Measurements from ENCODE around the gene PRKAG2.

The PRKAG2 gene

GRCh38 chr7:151674161-151674920 lies 202.6 kb downstream of the PRKAG2 start:
- Histone ChIP-seq H3K4me1 (ENCODE audit: control insufficient read depth, insufficient read depth, low read length) (peaks cover 8% of the 10 kb centered on the region), H3K4me3 (ENCODE audit: insufficient read depth, low read depth, low read length) (no peak overlapping the region), H3K27ac (ENCODE audit: insufficient read depth, low read depth, low read length, poor library complexity, severe bottlenecking) (no peak overlapping the region), H3K36me3 (ENCODE audit: control insufficient read depth, insufficient read depth, low read length) (no peaks in the 10 kb centered on the region), H3K9me3 (ENCODE audit: control insufficient read depth, low read length) (no peaks in the 10 kb centered on the region), H3K27me3 (ENCODE audit: control insufficient read depth, insufficient read depth, low read length, poor library complexity, severe bottlenecking) (no peaks in the 10 kb centered on the region)
- 88 to 92% methylated on average over 10 of the region's 10 CpGs for WGBS, 2 experiments

- Histone ChIP-seq H3K27ac (ENCODE audit: insufficient read depth, low read depth, low read length, poor library complexity, severe bottlenecking) (no peak overlapping the region), H3K27me3 (ENCODE audit: control insufficient read depth, insufficient read depth, low read length, poor library complexity, severe bottlenecking) (no peaks in the 10 kb centered on the region), H3K4me3 (ENCODE audit: insufficient read depth, low read depth, low read length) (no peak overlapping the region), H3K4me1 (ENCODE audit: control insufficient read depth, insufficient read depth, low read length) (peaks cover 8% of the 10 kb centered on the region), H3K9me3 (ENCODE audit: control insufficient read depth, low read length) (no peaks in the 10 kb centered on the region), H3K36me3 (ENCODE audit: control insufficient read depth, insufficient read depth, low read length) (no peaks in the 10 kb centered on the region)
- 51 to 58% methylated on average over 9 of the region's 9 CpGs for WGBS, 2 experiments
Measured at GRCh38 chr7:151673216-151673615, 203.7 kb downstream of the PRKAG2 start.

DNA sequence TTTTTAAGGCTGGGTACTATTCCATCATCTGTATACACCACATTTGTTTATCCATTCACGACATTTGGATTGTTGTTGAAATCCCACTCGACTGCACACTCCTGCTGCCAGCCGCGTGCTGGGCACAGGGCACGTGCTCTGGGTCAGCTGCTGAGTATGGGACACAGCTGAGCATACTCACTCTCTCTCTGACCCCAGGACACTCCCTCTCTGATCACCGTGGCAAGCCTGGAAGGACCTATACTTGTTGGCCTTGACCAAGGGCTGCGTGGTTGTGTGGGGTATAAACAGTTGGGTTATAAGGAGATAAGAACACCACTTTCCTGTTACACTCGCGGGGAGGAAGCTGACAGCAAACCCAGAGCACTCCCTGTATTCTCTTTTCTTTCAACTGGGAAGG lies 204.2 kb downstream of the PRKAG2 start:
- Histone ChIP-seq H3K4me3 (ENCODE audit: insufficient read depth, low read depth, low read length) (no peak overlapping the region), H3K27me3 (ENCODE audit: control insufficient read depth, insufficient read depth, low read length, poor library complexity, severe bottlenecking) (no peaks in the 10 kb centered on the region), H3K9me3 (ENCODE audit: control insufficient read depth, low read length) (no peaks in the 10 kb centered on the region), H3K36me3 (ENCODE audit: control insufficient read depth, insufficient read depth, low read length) (no peaks in the 10 kb centered on the region), H3K27ac (ENCODE audit: insufficient read depth, low read depth, low read length, poor library complexity, severe bottlenecking) (no peak overlapping the region), H3K4me1 (ENCODE audit: control insufficient read depth, insufficient read depth, low read length) (peaks cover 8% of the 10 kb centered on the region)
- 80 to 86% methylated on average over 9 of the region's 9 CpGs for WGBS, 2 experiments

DNA sequence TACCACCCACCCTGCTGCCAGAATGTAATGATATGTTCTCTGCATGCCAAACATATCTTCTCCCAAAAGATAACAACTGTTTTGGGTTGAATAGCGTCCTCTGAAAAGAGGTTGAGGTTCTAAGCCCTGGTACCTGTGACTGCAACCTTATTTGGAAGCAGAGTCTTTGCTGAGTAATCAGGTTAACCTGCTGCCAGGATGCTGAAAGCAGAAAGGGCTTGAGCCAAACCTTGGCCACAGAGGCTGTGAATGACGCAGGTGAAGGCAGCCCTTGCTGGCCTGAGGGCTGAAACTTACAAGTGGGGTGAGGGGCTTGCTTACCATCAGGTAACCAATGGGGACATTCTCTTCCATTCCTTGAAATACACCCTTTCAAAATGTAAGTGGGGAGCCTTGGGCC lies 205.4 kb downstream of the PRKAG2 start:
- H3K36me3 ChIP-seq (ENCODE audit: control insufficient read depth, insufficient read depth, low read length), result no peaks in the 10 kb centered on the region
- H3K9me3 ChIP-seq (ENCODE audit: control insufficient read depth, low read length), result no peaks in the 10 kb centered on the region
- no peak overlapping the region for H3K27ac ChIP-seq (ENCODE audit: insufficient read depth, low read depth, low read length, poor library complexity, severe bottlenecking)
- peaks cover 8% of the 10 kb centered on the region for H3K4me1 ChIP-seq (ENCODE audit: control insufficient read depth, insufficient read depth, low read length)
- WGBS, 2 experiments, result 80 to 81% methylated on average over 2 of the region's 2 CpGs
- no peaks in the 10 kb centered on the region for H3K27me3 ChIP-seq (ENCODE audit: control insufficient read depth, insufficient read depth, low read length, poor library complexity, severe bottlenecking)
- H3K4me3 ChIP-seq (ENCODE audit: insufficient read depth, low read depth, low read length), result no peak overlapping the region

GRCh38 chr7:151669762-151670161 lies 207.2 kb downstream of the PRKAG2 start:
- peaks cover 8% of the 10 kb centered on the region for H3K4me1 ChIP-seq (ENCODE audit: control insufficient read depth, insufficient read depth, low read length)
- no peak overlapping the region for H3K27ac ChIP-seq (ENCODE audit: insufficient read depth, low read depth, low read length, poor library complexity, severe bottlenecking)
- no peak overlapping the region for H3K4me3 ChIP-seq (ENCODE audit: insufficient read depth, low read depth, low read length)
- no peaks in the 10 kb centered on the region for H3K27me3 ChIP-seq (ENCODE audit: control insufficient read depth, insufficient read depth, low read length, poor library complexity, severe bottlenecking)
- WGBS, 2 experiments, result 94 to 95% methylated on average over 2 of the region's 2 CpGs
- no peaks in the 10 kb centered on the region for H3K9me3 ChIP-seq (ENCODE audit: control insufficient read depth, low read length)
- H3K36me3 ChIP-seq (ENCODE audit: control insufficient read depth, insufficient read depth, low read length), result no peaks in the 10 kb centered on the region

DNA sequence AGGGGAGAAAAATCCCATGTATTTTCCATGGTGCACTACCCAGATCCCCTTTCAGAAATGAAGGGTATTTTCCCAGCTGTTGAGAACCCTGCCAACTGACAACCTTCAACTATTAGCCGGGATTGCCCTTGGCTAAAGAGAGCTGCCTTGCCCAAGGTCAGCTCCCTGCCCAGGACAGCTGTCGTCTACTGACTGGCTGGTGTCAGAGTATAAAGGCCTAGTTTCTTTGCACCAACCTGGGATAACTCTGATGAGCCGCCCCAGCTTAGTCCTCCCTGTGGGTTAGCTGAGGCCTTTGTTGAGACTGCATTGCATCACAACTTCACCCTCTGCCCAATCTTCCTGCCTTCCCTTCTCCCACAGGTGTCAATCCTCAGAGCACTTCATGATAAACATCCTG lies 210.0 kb downstream of the PRKAG2 start:
- Histone ChIP-seq H3K27me3 (ENCODE audit: control insufficient read depth, insufficient read depth, low read length, poor library complexity, severe bottlenecking) (no peaks in the 10 kb centered on the region), H3K9me3 (ENCODE audit: control insufficient read depth, low read length) (no peaks in the 10 kb centered on the region), H3K27ac (ENCODE audit: insufficient read depth, low read depth, low read length, poor library complexity, severe bottlenecking) (no peak overlapping the region), H3K4me3 (ENCODE audit: insufficient read depth, low read depth, low read length) (no peak overlapping the region), H3K36me3 (ENCODE audit: control insufficient read depth, insufficient read depth, low read length) (no peaks in the 10 kb centered on the region), H3K4me1 (ENCODE audit: control insufficient read depth, insufficient read depth, low read length) (no peaks in the 10 kb centered on the region)
- 96% methylated on average over 3 of the region's 3 CpGs for WGBS, 2 experiments

DNA sequence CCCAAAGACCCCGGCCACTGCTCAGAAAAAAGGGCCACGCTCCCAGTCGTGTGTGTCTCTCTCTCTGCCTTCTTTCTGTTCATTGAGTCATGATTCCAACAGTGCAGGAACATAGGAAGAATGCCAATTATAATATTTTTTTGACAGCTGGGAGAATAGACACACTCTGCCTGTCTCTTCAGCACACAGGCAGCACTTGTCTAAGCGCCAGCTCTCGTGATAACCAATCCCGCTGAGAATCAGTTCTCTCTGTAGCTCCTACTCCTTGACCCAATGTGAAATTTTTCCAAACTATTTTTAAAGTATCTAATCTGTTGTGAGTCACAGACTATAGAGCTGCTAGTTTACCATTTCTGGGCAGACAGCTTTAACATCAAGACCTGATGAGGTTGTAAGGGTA lies 211.5 kb downstream of the PRKAG2 start:
- 86 to 89% methylated on average over 6 of the region's 6 CpGs for WGBS, 2 experiments
- no peaks in the 10 kb centered on the region for H3K36me3 ChIP-seq (ENCODE audit: control insufficient read depth, insufficient read depth, low read length)
- no peaks in the 10 kb centered on the region for H3K4me1 ChIP-seq (ENCODE audit: control insufficient read depth, insufficient read depth, low read length)
- H3K4me3 ChIP-seq (ENCODE audit: insufficient read depth, low read depth, low read length), result no peak overlapping the region
- no peaks in the 10 kb centered on the region for H3K27me3 ChIP-seq (ENCODE audit: control insufficient read depth, insufficient read depth, low read length, poor library complexity, severe bottlenecking)
- no peak overlapping the region for H3K27ac ChIP-seq (ENCODE audit: insufficient read depth, low read depth, low read length, poor library complexity, severe bottlenecking)
- no peaks in the 10 kb centered on the region for H3K9me3 ChIP-seq (ENCODE audit: control insufficient read depth, low read length)

DNA sequence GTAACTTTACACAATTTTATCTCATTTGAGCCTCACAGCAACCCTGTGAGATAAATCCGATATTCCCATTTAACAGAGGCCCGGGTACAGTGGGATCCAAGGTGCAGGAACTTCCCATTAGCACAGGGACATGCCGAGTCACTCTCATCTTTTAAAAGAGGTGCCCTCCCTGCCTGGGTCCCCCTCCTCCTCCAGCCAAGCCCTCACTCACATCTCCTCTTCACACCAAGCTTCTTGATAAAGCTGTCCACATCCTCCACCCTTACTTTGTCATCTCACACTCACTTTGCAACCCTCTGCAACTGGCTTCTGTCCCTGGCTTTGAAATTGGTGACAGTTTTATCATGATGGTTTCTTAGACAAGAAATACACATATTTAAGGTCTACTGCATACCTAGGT lies 212.6 kb downstream of the PRKAG2 start:
- H3K4me1 ChIP-seq (ENCODE audit: control insufficient read depth, insufficient read depth, low read length), result no peaks in the 10 kb centered on the region
- WGBS, 2 experiments, result 94 to 99% methylated on average over 3 of the region's 3 CpGs
- H3K36me3 ChIP-seq (ENCODE audit: control insufficient read depth, insufficient read depth, low read length), result no peaks in the 10 kb centered on the region
- no peak overlapping the region for H3K27ac ChIP-seq (ENCODE audit: insufficient read depth, low read depth, low read length, poor library complexity, severe bottlenecking)
- H3K27me3 ChIP-seq (ENCODE audit: control insufficient read depth, insufficient read depth, low read length, poor library complexity, severe bottlenecking), result no peaks in the 10 kb centered on the region
- H3K4me3 ChIP-seq (ENCODE audit: insufficient read depth, low read depth, low read length), result no peak overlapping the region
- H3K9me3 ChIP-seq (ENCODE audit: control insufficient read depth, low read length), result no peaks in the 10 kb centered on the region

- Histone ChIP-seq H3K9me3 (ENCODE audit: control insufficient read depth, low read length) (no peaks in the 10 kb centered on the region), H3K27me3 (ENCODE audit: control insufficient read depth, insufficient read depth, low read length, poor library complexity, severe bottlenecking) (no peaks in the 10 kb centered on the region), H3K4me3 (ENCODE audit: insufficient read depth, low read depth, low read length) (no peak overlapping the region), H3K36me3 (ENCODE audit: control insufficient read depth, insufficient read depth, low read length) (no peaks in the 10 kb centered on the region), H3K4me1 (ENCODE audit: control insufficient read depth, insufficient read depth, low read length) (no peaks in the 10 kb centered on the region), H3K27ac (ENCODE audit: insufficient read depth, low read depth, low read length, poor library complexity, severe bottlenecking) (no peak overlapping the region)
- WGBS, 2 experiments, result 85 to 86% methylated on average over 13 of the region's 13 CpGs
Measured at GRCh38 chr7:151663382-151664100, 213.4 kb downstream of the PRKAG2 start.

DNA sequence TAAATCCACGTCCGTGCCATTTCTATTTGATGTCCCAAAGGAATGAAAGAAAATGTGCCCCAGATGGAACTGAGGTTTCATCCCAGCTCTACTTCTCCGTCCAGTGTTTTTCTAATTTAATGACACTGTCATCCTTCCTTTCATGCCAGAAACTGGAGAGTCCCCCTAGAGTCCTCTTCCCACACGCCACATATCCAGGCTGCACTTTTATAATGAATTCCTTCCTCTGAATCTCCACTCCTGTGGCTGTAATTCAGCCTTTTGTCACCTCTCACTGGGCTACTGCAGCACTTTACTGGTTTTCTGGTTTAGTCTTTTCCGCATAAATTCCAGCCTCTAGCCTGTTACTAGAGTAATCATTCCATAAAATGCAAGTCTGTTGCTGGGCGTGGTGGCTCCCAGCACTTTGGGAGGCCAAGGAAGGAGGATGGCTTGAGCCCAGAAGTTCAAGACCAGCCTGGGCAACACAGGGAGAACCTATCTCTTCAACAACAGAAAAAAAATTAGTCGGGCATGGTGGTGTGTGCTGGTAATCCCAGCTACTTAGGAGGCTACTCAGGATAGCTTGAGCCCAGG lies 214.6 kb downstream of the PRKAG2 start:
- Histone ChIP-seq H3K36me3 (ENCODE audit: control insufficient read depth, insufficient read depth, low read length) (no peaks in the 10 kb centered on the region), H3K9me3 (ENCODE audit: control insufficient read depth, low read length) (no peaks in the 10 kb centered on the region), H3K4me3 (ENCODE audit: insufficient read depth, low read depth, low read length) (no peak overlapping the region), H3K4me1 (ENCODE audit: control insufficient read depth, insufficient read depth, low read length) (no peaks in the 10 kb centered on the region), H3K27ac (ENCODE audit: insufficient read depth, low read depth, low read length, poor library complexity, severe bottlenecking) (no peak overlapping the region), H3K27me3 (ENCODE audit: control insufficient read depth, insufficient read depth, low read length, poor library complexity, severe bottlenecking) (no peaks in the 10 kb centered on the region)
- WGBS, 2 experiments, result 78 to 81% methylated on average over 7 of the region's 7 CpGs

All from ectodermal cell (in vitro differentiated cells).